Colonic mucosa (tissue), 4 donors: ENCODE data around the gene RNF208. TPM values are rescaled to one million over a fixed set of nuclear protein-coding genes. Genes with fewer than 3 reads are reported as not detected.

Experiments used
- DNase-seq: peaks from one replicate; pipeline ENCODE4 v3.0.0-alpha.2; 2020
- H3K27ac ChIP-seq: fragments of 200-600 bp; one replicate; pipeline ENCODE4 v1.8.0; 2021
- H3K27me3 ChIP-seq: fragments of 200-600 bp; one replicate; pipeline ENCODE4 v1.8.0; 2021
- H3K36me3 ChIP-seq: fragments of 200-600 bp; one replicate; pipeline ENCODE4 v1.8.0; 2021
- H3K4me1 ChIP-seq: fragments of 200-600 bp; one replicate; pipeline ENCODE4 v1.8.0; 2021; ENCODE audit warnings: mild to moderate bottlenecking
- H3K4me3 ChIP-seq: fragments of 200-600 bp; one replicate; pipeline ENCODE4 v1.8.0; 2021
- H3K9ac ChIP-seq, 2 donors: one replicate each; pipeline ENCODE4 v1.7.0; 2013; ENCODE audit warnings: control low read depth in 2 of 2, low read depth in 2 of 2, low read length in 2 of 2
- H3K9me3 ChIP-seq: fragments of 200-600 bp; one replicate; pipeline ENCODE4 v1.8.0; 2021
- intact Hi-C: fragments of 100-400 bp; cut with DNase I; formaldehyde crosslinking; loops from one replicate; pipeline ENCODE4 v1.14.1; 2022
- total RNA-seq, 2 donors: library from RNA; stranded (reverse); fragmentation: NEBNext Ultra II Directional in 1 of 2; extraction: Animal tissue kit (Norgen Biotek cat#: 25700) in 1 of 2; gene quantifications; one replicate each; pipeline ENCODE4 v1.2.1, GENCODE V29; 2021
- TF ChIP-seq, protein P1 (sequence below): fragments of 200-600 bp; IDR thresholded peaks from one replicate; pipeline ENCODE4 v1.8.0; 2022; ENCODE audit warnings: antibody characterized with exemption, mild to moderate bottlenecking
- donor health status: healthy.
- donor health status: DM: no; HTN: no; CAD: no.
- donor health status: DM: no; HTN: no; CAD: no.

Gene RNF208
- total RNA-seq, 2 donors from 2014 or later: 6.5 to 9.3 TPM

- intact Hi-C loops: no loop called here
- Histone ChIP-seq H3K9ac (no peak overlapping the region), H3K4me3 (no peak overlapping the region), H3K9me3 (no peaks in the 10 kb centered on the region), H3K4me1 (no peaks in the 10 kb centered on the region), H3K27ac (no peak overlapping the region), H3K27me3 (no peaks in the 10 kb centered on the region), H3K36me3 (no peaks in the 10 kb centered on the region)
- no peak for DNase-seq
- TF ChIP-seq, protein P1, sequence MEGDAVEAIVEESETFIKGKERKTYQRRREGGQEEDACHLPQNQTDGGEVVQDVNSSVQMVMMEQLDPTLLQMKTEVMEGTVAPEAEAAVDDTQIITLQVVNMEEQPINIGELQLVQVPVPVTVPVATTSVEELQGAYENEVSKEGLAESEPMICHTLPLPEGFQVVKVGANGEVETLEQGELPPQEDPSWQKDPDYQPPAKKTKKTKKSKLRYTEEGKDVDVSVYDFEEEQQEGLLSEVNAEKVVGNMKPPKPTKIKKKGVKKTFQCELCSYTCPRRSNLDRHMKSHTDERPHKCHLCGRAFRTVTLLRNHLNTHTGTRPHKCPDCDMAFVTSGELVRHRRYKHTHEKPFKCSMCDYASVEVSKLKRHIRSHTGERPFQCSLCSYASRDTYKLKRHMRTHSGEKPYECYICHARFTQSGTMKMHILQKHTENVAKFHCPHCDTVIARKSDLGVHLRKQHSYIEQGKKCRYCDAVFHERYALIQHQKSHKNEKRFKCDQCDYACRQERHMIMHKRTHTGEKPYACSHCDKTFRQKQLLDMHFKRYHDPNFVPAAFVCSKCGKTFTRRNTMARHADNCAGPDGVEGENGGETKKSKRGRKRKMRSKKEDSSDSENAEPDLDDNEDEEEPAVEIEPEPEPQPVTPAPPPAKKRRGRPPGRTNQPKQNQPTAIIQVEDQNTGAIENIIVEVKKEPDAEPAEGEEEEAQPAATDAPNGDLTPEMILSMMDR: no peak
Measured at GRCh38 chr9:137215196-137215986, 6.6 kb downstream of the RNF208 start.

DNA sequence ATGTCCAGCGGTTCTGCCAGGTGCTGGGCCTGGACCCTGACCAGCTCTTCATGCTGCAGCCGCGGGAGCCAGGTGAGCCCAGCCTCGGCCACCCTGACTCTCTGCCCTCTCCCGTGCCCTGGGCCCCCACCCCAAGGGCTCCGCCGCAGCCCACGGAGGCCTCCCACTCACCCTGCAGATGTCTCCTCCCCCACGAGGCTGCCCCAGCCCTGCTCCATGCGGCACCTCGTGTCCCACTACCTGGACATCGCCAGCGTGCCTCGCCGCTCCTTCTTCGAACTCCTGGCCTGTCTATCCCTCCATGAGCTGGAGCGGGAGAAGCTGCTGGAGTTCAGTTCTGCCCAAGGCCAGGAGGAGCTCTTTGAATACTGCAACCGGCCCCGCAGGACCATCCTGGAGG is 7.4 kb downstream of the RNF208 start:
- intact Hi-C loops: no loop called here
- H3K9me3 ChIP-seq: no peaks in the 10 kb centered on the region
- TF ChIP-seq, protein P1: no peak
- no peaks in the 10 kb centered on the region for H3K4me1 ChIP-seq
- no peak for DNase-seq
- no peak overlapping the region for H3K4me3 ChIP-seq
- no peak overlapping the region for H3K27ac ChIP-seq
- no peak overlapping the region for H3K9ac ChIP-seq
- H3K27me3 ChIP-seq: no peaks in the 10 kb centered on the region
- no peaks in the 10 kb centered on the region for H3K36me3 ChIP-seq

DNA sequence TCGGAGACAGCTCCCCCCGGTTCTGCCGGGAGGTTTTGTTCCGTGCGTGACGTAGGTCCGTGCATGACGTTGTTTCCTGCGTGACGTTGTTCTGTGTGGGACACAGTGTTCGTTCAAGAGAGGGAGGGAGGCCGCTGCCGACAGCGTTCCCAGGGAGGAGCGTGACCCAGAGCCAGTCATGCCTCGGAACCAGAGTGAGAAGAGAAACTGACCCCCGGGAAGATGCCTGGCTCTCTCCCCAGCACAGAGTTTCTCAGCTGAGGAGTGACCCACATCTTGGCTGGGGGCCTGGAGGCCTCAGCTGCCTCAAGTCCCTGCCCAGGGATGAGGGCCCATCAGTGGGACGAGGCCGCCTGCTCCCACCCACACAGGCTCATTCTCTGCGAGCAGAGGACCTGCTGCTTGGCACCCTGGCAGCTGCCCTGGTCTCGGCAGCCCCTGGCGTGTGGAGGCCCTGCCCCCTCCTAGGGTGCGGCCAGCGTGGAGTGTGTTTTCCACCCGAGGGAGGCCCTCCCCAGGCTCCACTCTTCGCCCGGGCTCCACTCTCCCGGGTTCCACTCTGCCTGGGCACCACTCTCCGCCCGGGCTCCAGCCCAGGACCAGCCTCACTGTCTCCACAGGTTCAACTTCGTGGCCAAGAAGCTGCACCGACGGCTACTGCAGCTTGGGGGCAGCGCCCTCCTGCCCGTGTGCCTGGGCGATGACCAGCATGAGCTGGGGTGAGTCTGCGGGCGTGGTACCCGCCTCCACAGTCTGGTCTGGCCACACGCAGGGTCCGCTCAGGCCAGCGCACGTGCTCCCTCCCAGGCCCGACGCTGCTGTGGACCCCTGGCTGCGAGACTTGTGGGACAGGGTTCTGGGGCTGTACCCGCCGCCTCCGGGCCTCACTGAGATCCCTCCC is 8.6 kb downstream of the RNF208 start:
- Histone ChIP-seq H3K4me3 (no peak overlapping the region), H3K27ac (no peak overlapping the region), H3K4me1 (no peaks in the 10 kb centered on the region), H3K27me3 (no peaks in the 10 kb centered on the region), H3K9me3 (no peaks in the 10 kb centered on the region), H3K9ac (no peak overlapping the region), H3K36me3 (no peaks in the 10 kb centered on the region)
- DNase-seq: no peak
- TF ChIP-seq, protein P1: no peak
- intact Hi-C loops: no loop called here

- Histone ChIP-seq H3K9ac (no peak overlapping the region), H3K9me3 (no peaks in the 10 kb centered on the region), H3K36me3 (no peaks in the 10 kb centered on the region), H3K4me1 (no peaks in the 10 kb centered on the region), H3K27ac (no peak overlapping the region), H3K4me3 (no peak overlapping the region), H3K27me3 (no peaks in the 10 kb centered on the region)
- intact Hi-C loops: no loop called here
- TF ChIP-seq, protein P1: no peak
- DNase-seq: no peak
Measured at GRCh38 chr9:137212520-137212919, 9.5 kb downstream of the RNF208 start.

DNA sequence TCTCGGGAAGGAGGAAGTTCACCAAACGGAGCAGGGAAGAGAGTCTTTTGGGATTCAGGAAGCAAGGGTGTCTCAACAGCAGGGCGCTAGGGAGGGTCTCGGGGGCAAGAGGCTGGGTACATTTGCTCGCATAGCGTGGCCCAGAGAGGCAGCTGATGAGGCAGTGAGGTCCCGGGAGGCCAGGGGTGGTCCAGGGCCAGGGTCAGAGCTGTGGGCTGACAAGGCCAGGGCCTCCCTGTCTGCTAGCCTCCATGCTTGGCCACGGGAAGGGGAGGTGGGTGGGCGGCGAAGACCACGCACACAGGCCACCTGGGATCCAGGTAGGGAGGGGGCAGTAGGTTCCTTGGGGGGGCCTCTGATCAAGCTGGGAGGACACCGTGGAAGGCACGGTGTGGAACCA is 10.5 kb downstream of the RNF208 start:
- no peaks in the 10 kb centered on the region for H3K36me3 ChIP-seq

More for the DNA sequence above, 10.5 kb downstream of the RNF208 start:
- H3K9ac ChIP-seq: no peak overlapping the region
- H3K27ac ChIP-seq: no peak overlapping the region
- H3K4me3 ChIP-seq: no peak overlapping the region
- peaks cover 2% of the 10 kb centered on the region for H3K4me1 ChIP-seq
- intact Hi-C loops: no loop called here
- no peak for DNase-seq
- TF ChIP-seq, protein P1: no peak
- H3K27me3 ChIP-seq: no peaks in the 10 kb centered on the region
- no peaks in the 10 kb centered on the region for H3K9me3 ChIP-seq
